Suppressor macrophage treated with lipopolysaccharide for 4 hours (primary cell): Measurements from ENCODE around the gene AGO3.

Experiments
- DNase-seq: peaks from one replicate; pipeline ENCODE4 v3.0.0-alpha.2; 2020

Gene AGO3

DNA sequence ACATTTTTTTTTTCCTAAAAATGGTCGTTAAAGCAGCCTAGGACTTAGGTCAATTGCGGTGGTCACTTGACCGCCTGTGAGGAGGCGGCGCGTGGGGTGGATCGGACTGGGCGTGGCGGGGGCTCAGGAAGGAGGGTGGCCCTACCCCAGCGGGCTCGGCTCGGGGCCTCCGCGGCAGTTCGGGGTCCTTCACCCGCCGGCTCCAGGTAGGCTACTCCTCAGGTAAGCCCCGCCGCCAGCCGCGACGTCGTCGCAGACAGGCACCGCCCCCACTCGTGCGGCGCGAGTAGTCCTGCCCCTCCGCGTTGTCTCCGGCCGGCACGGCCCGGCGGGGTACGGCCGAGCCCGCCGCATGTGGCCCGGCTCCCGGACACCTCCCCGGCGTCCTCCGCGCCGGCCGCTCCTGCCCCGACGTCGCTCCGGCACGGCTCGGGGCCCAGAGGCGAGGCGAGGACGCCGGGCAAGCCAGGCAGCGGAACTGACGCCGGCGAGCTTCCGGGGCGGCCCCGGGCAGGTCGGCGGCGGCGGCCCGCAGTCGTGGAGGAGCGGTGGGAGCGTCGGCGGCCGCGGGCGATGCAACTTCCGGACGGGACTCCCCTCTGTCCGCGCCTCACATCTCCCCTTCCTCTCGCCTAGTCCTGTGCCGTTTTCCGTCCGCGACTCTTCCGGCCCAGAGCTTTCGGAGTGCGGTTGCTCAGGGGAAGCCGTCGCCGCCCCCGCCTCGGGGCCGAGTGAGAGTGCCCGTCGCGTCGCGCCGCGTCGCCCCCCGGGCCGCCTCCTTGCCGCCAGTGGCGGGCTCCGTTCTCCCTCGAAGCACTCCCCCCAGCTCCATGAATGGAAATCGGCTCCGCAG is at the start of gene AGO3:
Gene AGO3, plus strand, starts transcription at position 513 of the 853 bp plus-strand sequence. Its CDS starts 322 bp downstream, at position 835.
- peak; percentile 93 for DNase-seq

DNA sequence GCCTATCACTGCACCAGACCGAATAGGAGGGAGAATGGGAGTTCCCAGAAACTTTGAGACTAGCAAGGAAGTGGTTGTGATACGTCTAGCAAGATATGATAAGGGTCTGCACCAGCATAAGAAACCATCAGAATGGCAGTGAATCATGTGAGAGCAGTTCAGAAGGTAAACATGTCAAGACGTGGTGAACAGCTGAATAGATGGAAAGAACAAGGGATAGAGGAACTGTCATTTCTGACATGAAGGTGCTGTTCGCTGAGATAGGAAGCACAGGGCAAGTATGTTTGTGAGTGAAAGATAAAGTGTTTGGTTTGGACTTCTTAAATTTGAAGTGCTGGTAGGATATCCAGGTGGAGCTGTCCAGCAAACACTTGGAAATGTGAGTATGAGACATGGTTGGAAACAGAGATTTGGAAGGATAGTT is 49.0 kb upstream of the AGO3 start:
- no peak for DNase-seq

DNA sequence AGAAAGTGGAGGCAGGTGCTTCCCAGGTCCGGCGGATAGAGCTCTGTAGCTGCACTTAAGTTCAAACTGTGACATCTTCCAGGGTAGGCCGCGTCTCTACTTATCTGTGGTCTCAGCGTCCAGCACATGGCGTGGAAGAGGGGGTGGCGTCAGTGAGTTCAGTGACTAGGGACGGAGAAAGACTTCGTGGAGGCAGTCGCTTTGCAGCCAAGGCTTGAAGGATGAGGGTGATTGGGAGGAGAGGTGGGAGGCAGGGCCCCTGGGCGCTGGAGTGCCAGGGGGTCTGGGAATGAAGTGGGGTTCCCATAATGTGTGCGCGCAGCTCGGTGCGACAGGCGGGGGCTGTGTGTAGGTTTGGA is 48.3 kb upstream of the AGO3 start:
- DNase-seq, result no peak

DNA sequence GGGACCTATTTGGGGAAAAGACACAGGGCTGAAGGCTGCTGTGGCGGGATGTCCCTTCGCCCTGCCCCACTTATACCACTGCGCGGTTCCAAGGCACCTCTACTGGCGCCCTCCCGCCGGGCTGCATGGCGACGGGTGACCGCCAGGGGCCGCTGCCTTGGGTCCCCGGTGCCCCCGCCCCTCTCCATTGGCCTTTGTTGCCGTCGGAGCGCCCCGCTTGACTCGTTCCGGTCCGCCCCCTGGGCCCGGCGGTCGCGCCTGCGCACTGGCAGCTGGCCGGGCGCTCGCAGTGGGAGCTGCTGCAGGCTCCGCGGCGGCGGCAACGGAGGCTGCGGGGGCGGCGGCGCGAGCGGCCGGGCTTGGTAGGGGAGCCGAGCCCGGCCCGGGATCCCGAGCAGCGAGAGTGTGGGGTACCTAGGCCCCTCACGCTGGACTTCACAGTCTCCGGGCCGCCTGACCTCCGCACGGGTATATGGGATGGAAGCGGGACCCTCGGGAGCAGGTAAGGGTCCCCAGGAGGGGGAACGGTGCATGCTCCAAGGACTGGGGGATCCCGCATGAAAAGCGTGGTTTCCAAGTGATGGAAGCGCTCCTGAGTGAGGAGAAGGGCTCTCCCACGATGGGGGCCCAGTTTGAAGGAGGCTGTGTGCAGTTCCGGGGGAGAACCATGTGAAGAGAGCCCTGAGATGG is 47.8 kb upstream of the AGO3 start, which contains the start of gene AGO1:
Gene AGO1, plus strand, starts transcription at position 265 of the 690 bp plus-strand sequence. Its CDS starts 213 bp downstream, at position 478.
- peak; percentile 98 for DNase-seq

DNA sequence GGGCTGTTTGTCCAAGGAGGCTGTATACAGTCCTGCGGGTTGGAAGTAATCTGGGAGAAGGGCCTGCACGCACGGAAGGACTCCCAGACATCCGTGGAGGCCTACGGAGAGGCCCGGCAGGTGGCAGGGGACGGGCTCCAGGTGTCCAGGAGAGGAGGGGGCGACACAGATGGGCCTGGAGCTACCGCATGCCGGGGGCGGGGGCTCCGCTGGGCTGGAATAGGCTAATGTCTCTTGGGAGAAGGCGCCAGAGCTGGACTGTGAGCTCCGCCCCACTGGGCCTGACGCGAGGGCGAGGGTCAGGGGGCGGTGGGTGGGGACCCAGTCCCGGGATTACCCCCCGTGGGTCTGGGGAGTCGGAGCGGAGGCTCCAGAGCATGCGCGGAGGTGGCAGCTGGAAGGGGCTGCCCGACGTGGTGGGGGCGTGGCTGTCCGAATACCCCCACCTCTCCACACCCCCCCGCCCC is 47.2 kb upstream of the AGO3 start:
- peak; percentile 37 for DNase-seq

DNA sequence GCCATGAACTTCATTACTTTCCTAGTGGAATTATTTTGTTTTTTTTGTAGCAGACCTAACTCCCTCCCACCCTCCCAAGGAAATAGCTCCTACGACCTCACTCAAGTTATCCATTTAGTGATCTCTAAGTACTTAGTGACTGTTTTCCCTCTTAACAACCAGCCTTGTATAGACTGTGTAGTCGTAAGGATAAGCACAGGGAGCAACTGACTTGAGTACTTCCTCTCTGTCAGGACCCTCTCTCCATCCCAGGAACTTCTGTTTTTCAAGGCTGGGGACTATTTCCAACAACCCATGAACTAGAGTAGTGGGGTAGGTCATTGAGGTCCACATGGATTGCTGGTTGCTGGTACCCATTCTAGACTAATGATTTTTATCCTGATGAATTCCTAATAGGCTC is 46.0 kb upstream of the AGO3 start:
- DNase-seq, result no peak

DNA sequence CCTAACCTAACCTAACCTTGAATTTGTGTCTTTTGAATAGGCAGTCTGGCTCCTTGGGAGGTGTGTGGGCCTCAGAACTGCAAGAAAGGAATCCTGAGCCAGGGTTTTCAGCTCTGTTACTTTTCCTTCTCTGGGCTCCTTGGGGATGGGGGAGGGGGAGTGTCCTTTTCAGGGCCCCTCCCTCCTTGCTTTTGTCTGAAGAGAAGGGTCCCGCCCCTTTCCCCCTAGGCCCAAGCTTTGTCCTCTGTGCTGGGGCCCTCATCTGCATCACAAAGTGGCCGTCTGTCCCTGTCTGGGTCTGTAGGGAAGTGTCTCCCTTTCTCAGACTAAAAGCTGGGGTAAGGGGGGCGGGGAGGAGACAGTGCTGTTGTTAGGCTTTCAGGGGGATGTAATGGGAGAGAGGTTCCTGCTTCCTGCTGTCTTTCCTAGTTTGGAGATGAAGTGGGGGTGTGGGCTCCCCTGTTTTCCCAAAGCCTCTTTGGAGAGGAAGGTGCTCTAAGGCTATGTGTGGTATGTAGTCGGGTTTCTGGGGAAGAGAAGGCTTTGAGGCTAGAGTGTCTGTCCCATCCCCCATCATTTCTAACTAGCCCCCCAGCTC is 44.8 kb upstream of the AGO3 start:
- DNase-seq, result no peak

DNA sequence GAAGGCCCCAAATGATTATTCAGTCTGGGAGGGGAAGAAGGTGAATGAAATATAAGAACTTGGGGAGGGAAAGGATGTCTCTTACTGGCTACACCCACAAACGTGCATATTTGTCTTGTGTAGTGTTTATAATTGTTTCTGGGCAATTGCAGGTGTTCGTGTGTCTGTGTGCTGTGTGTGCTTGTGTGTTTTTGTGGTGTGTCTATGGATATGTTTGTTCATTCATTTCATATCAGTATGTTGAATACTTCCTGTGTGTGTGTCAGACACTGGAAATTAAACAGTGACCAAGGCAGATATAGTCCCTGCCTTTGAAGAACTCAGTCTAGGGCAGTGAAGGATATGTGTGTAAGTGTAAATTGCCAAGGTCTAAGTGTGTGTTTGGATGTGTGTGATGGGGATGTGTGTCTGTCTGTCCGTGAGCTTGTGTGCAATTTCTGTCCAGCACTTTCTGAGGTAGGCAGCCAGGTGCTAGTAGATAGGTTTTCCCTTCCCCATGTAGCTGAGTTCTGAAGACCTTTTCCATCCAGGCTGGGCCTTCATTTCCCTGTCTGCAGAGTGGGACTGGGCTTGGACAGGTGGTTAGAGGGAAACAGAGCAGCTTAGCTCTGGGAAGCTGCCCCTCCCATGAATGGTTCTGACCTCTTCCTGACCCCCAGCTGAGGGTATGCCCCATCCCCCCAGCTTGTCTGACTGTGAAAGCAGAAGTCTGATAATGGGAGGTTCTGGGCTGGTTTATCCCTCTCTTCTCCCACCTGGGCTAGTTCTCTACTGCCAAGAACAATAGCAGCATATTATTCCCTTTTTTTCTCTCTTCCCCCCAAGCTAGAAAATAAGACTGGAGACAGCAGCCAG is 44.1 kb upstream of the AGO3 start:
- no peak for DNase-seq

DNA sequence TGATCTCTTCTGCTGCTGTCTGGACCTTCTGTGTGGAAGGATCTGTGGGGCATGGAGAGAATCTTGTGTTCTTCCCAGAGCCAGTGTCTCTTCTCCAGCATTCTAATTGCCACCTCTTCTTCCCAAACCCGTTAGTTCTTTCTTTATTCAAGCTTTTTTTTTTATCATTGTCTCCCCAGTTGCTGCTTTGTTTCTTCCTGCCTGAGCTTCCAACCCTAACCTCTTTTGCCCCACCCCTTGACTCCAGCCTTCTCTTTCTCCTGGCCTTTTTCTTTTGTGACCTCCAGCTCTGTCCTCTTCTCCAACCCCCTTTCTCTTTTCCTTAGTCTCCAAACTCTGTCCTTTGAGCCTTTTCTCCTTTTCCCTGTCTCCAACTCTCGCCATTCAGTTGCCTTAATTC is 43.4 kb upstream of the AGO3 start:
- no peak for DNase-seq

DNA sequence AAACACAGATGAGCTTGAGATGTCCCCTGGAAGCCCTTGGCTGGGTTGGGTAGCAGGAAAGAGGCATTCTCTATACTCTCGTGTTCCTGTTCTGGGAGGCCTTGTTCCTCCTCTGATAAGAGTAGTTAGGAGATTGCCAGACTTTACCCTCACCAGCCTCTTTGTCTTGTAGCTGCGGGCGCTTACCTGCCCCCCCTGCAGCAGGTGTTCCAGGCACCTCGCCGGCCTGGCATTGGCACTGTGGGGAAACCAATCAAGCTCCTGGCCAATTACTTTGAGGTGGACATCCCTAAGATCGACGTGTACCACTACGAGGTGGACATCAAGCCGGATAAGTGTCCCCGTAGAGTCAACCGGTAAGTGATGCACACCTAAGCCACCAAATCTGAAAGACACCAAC is 42.6 kb upstream of the AGO3 start:
- DNase-seq, result no peak

DNA sequence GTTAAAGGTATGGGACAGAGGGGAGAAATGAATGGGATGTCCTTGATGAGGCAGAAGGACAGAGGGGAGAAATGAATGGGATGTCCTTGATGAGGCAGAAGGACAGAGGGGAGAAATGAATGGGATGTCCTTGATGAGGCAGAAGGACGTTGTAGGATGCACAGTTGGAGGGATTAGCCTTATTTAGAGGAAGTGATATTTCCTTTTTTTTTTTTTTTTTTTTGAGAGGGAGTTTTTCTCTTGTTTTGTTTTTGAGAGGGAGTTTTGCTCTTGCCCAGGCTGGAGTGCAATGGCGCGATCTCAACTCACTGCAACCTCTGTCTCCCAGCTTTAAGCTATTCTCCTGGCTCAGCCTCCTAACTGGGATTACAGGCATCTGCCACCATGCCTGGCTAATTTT is 41.9 kb upstream of the AGO3 start:
- peak; percentile 40 for DNase-seq

DNA sequence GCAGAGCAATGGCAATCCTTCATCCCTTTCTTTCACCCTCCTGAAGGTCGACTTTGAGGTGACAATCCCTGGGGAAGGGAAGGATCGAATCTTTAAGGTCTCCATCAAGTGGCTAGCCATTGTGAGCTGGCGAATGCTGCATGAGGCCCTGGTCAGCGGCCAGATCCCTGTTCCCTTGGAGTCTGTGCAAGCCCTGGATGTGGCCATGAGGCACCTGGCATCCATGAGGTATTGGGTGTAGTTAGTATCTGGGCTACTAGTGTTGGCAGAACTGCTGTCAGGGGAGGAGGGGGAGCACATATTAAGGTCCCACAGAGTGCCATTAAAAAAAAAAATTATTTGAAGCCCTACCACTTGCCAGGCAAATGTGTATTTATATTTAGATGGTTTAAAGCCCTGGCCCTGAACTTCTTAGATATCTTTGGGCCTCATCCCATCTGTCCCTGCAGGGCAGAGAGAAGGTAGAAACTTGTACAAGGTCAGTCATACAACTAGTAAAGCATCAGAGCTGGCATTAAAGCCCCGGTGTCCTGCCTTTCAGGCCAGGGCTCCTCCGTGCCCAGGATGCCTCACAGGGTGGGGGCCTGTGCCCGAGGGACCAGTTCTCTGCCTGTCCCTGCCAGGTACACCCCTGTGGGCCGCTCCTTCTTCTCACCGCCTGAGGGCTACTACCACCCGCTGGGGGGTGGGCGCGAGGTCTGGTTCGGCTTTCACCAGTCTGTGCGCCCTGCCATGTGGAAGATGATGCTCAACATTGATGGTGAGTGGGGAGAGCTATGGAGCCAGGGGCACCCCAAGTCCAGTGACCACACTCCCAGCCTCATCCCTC is 37.6 kb upstream of the AGO3 start:
- no peak for DNase-seq

DNA sequence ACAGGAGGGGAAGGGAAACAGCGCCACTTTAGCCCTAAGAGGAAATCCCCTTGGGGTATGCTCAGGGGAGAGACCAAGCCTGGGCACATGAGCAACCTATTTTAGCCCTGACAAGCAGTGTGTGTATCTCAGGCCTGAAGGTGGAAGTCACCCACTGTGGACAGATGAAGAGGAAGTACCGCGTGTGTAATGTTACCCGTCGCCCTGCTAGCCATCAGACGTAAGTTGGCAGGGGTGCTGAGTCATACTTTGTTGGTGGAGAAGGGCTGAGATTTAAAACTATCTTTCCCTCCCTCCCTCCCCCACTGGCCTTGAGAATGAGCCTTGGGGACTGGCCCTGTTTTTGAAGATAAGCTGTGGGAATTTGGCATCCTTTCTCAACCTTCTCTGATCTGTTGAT is 36.7 kb upstream of the AGO3 start:
- peak; percentile 88 for DNase-seq

DNA sequence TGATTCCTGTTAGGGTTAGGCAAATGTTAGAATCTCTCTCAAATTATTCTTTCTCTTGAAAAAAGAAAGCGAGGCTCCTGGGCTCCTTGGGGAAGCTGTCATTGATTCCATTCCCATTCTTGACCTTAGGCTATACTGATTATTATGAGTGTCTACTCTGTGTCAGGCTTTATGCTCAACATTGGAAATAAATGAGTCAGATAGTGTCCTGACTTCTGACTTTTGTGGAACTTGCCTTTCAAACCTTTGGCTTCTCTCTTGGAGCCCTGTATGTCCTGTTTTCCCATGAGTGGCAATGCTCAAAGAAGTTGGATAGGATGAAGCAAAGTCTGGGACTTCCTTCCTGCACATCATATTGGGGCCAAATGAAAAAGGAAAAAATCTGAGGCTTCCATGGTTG is 36.2 kb upstream of the AGO3 start:
- peak; percentile 28 for DNase-seq

DNA sequence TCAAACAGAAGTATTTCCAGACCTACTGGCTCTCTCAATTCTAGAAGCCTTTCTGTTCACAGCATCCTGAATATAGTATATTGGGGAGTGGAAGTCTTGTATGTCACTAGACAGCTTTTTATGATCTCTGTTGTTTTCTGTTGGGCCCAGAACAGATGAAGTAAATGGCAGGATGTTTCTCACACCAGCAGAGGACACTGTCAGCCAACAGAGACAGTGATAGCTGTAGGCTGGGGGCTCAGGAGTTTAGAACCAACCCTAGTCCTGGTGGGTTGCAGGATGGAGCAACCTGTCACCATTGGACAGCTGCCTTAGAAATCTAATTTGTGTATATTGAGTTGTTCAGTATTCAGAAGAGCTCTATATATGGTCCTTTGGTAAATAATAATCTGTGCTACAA is 31.0 kb upstream of the AGO3 start:
- no peak for DNase-seq

DNA sequence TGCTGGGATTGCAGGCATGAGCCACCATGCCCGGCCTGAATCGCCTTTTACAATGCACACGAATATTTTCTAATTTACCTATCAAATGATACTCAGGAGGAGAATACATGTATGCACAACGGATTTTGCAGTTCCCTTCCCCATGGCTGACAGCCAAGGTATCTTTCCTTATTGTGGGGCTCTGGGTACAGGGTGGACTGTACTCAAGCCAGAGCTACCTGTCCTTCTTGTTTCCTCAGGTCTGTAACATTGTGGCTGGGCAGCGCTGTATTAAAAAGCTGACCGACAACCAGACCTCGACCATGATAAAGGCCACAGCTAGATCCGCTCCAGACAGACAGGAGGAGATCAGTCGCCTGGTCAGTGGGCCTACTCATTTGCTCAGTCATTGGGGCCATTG is 29.7 kb upstream of the AGO3 start:
- no peak for DNase-seq

DNA sequence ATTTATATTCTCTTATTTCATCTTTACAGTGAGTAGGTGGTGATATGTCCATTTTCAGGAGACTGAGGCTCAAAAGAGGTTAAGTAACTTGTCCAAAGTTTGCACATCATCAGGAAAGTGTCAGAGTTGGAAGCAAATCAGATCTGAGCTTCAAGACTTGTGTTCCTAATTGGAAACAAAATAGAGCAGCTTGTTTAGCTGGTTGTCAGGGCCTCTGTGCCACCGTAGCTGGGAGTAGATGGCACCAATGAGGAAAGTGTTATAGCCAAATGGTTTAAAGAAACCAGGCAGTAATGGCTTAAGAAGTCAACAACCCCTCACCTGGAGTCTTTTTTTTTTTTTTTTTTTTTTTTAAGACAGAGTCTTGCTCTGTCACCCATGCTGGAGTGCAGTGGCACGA is 28.2 kb upstream of the AGO3 start:
- no peak for DNase-seq

DNA sequence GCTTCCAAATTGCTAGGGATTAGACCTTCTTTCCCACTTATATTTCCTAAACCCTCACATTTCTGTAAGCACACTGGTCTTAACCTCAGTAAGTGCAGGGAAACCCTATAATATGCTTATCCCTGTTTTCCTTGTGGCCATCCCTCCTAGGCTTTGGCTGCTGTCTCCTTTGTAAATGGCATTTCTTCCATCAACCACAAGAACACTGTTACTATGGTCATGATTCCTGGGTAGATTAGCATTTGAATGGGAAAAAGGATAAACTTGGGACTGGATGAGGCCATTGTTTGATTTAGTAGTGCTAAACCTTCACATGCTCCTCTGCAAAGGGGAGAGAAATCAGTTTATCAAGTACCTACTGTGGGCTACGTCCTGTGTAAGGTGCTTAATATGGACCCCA is 16.2 kb upstream of the AGO3 start:
- no peak for DNase-seq

DNA sequence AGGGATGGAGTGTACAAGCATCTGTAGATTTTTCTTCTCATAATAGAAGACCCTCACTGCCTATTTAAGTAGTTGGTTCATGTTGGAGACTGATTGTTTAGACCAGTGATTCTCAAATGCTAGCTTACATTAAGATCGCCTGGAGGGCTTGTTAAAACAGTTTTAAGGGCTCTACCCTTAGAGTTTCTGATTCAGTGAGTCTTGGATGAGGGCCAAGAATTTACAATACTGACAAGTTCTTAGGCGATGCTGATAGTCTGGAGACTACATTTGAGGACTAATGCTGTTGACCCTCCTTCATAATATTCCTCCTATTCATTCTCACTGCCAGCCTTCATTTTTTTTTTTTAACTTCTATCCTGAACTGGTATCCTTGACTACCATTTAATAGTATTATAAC is 15.2 kb upstream of the AGO3 start:
- DNase-seq, result no peak

DNA sequence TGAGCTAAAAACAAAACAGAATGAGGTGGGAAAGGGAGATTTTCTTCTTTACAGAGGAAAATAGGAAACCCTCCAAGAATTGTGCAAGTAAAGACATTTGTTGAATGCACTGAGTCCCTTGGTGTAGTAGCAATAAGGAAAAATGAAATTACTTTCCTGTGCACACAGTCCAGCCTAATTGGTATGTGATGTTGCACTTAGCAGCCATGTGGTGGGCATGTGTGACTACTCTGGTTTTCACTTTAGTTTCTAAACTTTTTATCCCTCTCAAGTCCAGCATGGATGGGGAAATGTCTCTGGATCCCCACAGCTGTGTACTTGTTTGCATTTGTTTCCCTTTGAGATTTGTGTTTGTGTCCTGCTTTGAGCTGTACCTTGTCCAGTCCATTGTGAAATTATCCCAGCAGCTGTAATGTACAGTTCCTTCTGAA is 7.1 kb upstream of the AGO3 start:
- no peak for DNase-seq

DNA sequence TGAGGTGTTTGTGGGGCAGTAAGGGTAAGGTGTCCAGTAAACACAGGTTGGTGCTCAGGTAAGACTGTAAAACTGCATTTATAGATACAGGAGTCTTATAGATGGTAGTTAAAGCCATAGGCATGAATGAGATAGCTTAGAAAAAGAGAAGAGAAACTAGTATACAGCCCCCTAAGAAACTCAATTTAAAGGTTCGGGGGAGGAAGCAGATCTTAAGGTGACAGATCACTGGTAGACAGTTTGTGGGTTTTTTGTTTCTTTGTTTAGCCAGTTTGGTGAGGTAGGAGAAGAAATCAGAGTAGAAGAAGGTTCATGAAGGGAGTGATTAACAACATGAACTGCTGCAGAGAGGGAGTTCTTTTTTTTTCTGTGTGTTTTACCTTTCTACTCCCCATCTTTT is 6.1 kb upstream of the AGO3 start:
- DNase-seq, result no peak

DNA sequence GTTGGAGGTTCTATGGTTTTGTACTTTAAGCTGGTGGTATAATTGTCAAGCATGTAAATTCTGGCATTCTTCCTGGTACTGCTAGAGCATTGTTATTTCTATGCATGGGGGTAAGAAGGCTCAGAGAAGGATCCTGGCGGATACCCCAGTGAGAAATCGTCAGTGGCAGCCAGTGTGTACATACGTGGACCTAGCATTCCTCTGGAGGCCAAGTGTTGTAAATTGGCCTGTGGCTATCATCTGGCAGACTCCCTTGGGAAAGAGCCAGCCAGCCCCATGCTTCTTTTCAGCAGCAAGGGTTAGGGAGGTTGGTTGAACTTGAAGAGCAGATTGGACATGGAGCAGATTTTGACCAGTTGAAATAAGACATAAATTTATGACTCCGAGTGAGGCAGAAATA is 5.2 kb upstream of the AGO3 start:
- no peak for DNase-seq
